RPMI7951 (cell line): ENCODE data around the gene SEMA6B. TPM values are rescaled to one million over a fixed set of nuclear protein-coding genes. Genes with fewer than 3 reads are reported as not detected.
A peak's percentile ranks its signal among the peaks of the same experiment; 100 is the strongest.

Source experiments
- DNase-seq: peaks from one replicate; pipeline ENCODE4 v3.0.0-alpha.2; 2012; ENCODE audit warnings: low read depth
- total RNA-seq: library from RNA; depleted of rRNA; stranded (reverse); fragments of >200 nt; shearing (Covaris generic); gene quantifications from 2 replicates; pipeline ENCODE4 v1.2.3, GENCODE V29; 2014

Gene SEMA6B
- total RNA-seq, 1 experiment from 2014 or later = 1.1 TPM

- no peak for DNase-seq
Measured at GRCh38 chr19:4510435-4511255, 48.8 kb downstream of the SEMA6B start.

GRCh38 chr19:4508698-4509097, 50.8 kb downstream of the SEMA6B start:
- DNase-seq = peak; percentile 47

GRCh38 chr19:4507804-4508203, 51.7 kb downstream of the SEMA6B start:
- no peak for DNase-seq

- DNase-seq = no peak
Measured at GRCh38 chr19:4507150-4507452, 52.4 kb downstream of the SEMA6B start.

- peak; percentile 82 for DNase-seq
Measured at GRCh38 chr19:4506449-4507149, 52.9 kb downstream of the SEMA6B start.

- DNase-seq = no peak
Measured at GRCh38 chr19:4505570-4506448, 53.7 kb downstream of the SEMA6B start.

- DNase-seq = no peak
Measured at GRCh38 chr19:4504891-4505569, 54.5 kb downstream of the SEMA6B start.

GRCh38 chr19:4504297-4504701, 55.2 kb downstream of the SEMA6B start:
- no peak for DNase-seq

GRCh38 chr19:4503825-4504170, 55.7 kb downstream of the SEMA6B start:
- DNase-seq = no peak

- no peak for DNase-seq
Measured at GRCh38 chr19:4503132-4503824, 56.2 kb downstream of the SEMA6B start.

- DNase-seq = no peak
Measured at GRCh38 chr19:4502282-4503131, 57.0 kb downstream of the SEMA6B start.

GRCh38 chr19:4501691-4502090, 57.8 kb downstream of the SEMA6B start:
- no peak for DNase-seq

- no peak for DNase-seq
Measured at GRCh38 chr19:4500841-4501591, 58.5 kb downstream of the SEMA6B start.

- DNase-seq = no peak
Measured at GRCh38 chr19:4499855-4500254, 59.6 kb downstream of the SEMA6B start.

GRCh38 chr19:4499318-4499717, 60.2 kb downstream of the SEMA6B start:
- DNase-seq = no peak

GRCh38 chr19:4498694-4499093, 60.8 kb downstream of the SEMA6B start:
- no peak for DNase-seq

- no peak for DNase-seq
Measured at GRCh38 chr19:4497770-4498389, 61.6 kb downstream of the SEMA6B start.

GRCh38 chr19:4496304-4496703, 63.2 kb downstream of the SEMA6B start:
- DNase-seq = no peak

GRCh38 chr19:4495471-4495870, 64.0 kb downstream of the SEMA6B start:
- no peak for DNase-seq
